Activated CD4-positive, alpha-beta T cell treated with anti-CD3 and anti-CD28 coated beads for 36 hours (primary cell): ENCODE results near the gene MAP10. TPM values are rescaled to one million over a fixed set of nuclear protein-coding genes. Genes with fewer than 3 reads are reported as not detected.
"Not testable (repeated sequence)": the region's sequence is repeated elsewhere in the genome, so short reads cannot be mapped to it uniquely, and the experiment has no call there.

Experiments
- ATAC-seq: fragments of 200-7000 bp; cut with Tn5 transposase; one replicate; pipeline ENCODE4 v1.10.0; 2021; ENCODE audit warnings: mild to moderate bottlenecking, moderate library complexity
- CTCF ChIA-PET: fragments of 350-600 bp; sonication (Branson Sonifier 250); formaldehyde crosslinking; loops from one replicate; lab custom pipeline; 2021; ENCODE audit warnings: antibody characterized with exemption; lab: Charles Lee
- POLR2A ChIA-PET: fragments of 350-600 bp; sonication (Branson Sonifier 250); formaldehyde crosslinking; loops from one replicate; lab custom pipeline; 2021; ENCODE audit warnings: antibody characterized with exemption, inconsistent platforms; lab: Charles Lee
- DNase-seq: peaks from one replicate; pipeline ENCODE4 v3.0.0-alpha.2; 2020
- H3K27ac Mint-ChIP-seq: one replicate; pipeline ENCODE4 v1.8.0; 2021; ENCODE audit warnings: mixed read lengths
- H3K27me3 Mint-ChIP-seq: one replicate; pipeline ENCODE4 v1.8.0; 2021; ENCODE audit warnings: mixed read lengths
- H3K36me3 Mint-ChIP-seq: one replicate; pipeline ENCODE4 v1.8.0; 2021; ENCODE audit warnings: low read depth, mixed read lengths
- H3K4me1 Mint-ChIP-seq: one replicate; pipeline ENCODE4 v1.8.0; 2021; ENCODE audit warnings: mixed read lengths
- H3K4me3 Mint-ChIP-seq: one replicate; pipeline ENCODE4 v1.8.0; 2021; ENCODE audit warnings: mild to moderate bottlenecking, moderate library complexity, mixed read lengths
- H3K9me3 Mint-ChIP-seq: one replicate; pipeline ENCODE4 v1.8.0; 2021; ENCODE audit warnings: low read depth, mixed read lengths
- intact Hi-C, 2 experiments: fragments of 100-400 bp; cut with DNase I in 1 of 2; cut with micrococcal nuclease in 1 of 2; formaldehyde crosslinking; loops; one replicate each; pipeline versions ENCODE4 v1.14.2 to v1.15.1; 2022 to 2024; cut with DNase I, micrococcal nuclease
- total RNA-seq, 2 experiments: library from RNA; stranded (reverse); gene quantifications; one replicate each; pipeline ENCODE4 v1.2.3, GENCODE V29; 2021

Gene MAP10
- total RNA-seq, 2 experiments from 2014 or later = 1.4 to 1.5 TPM

DNA sequence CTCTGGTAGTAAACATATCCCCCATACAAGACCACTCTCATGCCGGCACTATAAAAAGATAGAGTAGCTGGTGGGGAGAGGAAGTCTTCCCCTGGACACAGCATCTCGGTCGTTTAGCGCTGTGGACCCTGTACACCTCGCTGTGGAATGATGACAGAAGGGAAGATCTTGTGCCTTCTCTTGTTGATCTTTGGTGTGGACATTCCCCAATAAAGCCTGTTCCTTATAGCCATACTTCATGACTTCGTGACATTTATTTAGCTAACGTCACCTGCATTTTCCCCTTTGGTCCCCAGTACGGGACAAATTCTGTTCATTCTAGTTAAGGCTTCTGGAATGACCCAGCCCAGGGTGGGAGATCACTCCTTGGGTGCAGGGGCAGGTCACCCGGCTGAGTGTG, 24.9 kb upstream of the MAP10 start:
- Mint-ChIP-seq H3K27me3 (no peaks in the 10 kb centered on the region), H3K9me3 (no peaks in the 10 kb centered on the region), H3K4me1 (no peaks in the 10 kb centered on the region), H3K27ac (no peak overlapping the region), H3K4me3 (no peak overlapping the region), H3K36me3 (no peaks in the 10 kb centered on the region)
- CTCF ChIA-PET = interaction anchor here (0.9 kb wide), 1 partner anchor 913 kb away, joined by 3 read pairs; no protein-coding TSS in a partner anchor
- intact Hi-C loops = loop anchor here in 1 of 2 experiments (5.0 kb wide), 1 partner anchor 648 kb away; no protein-coding TSS in a partner anchor
- no peak for ATAC-seq
- POLR2A ChIA-PET = no interaction called here
- DNase-seq = no peak

GRCh38 chr1:232784794-232785193, 20.4 kb upstream of the MAP10 start:
- no peaks in the 10 kb centered on the region for H3K9me3 Mint-ChIP-seq
- H3K4me3 Mint-ChIP-seq = no peak overlapping the region
- peaks cover 7% of the 10 kb centered on the region for H3K4me1 Mint-ChIP-seq
- no peaks in the 10 kb centered on the region for H3K36me3 Mint-ChIP-seq
- no peak for ATAC-seq
- H3K27ac Mint-ChIP-seq = no peak overlapping the region
- no peaks in the 10 kb centered on the region for H3K27me3 Mint-ChIP-seq
- DNase-seq = no peak
- POLR2A ChIA-PET = interaction anchor here (0.7 kb wide), 1 partner anchor 41 kb away, joined by 6 read pairs; no protein-coding TSS in a partner anchor
- intact Hi-C loops = loop anchor here in 1 of 2 experiments (5.0 kb wide), 1 partner anchor 652 kb away; no protein-coding TSS in a partner anchor
- CTCF ChIA-PET = no interaction called here

DNA sequence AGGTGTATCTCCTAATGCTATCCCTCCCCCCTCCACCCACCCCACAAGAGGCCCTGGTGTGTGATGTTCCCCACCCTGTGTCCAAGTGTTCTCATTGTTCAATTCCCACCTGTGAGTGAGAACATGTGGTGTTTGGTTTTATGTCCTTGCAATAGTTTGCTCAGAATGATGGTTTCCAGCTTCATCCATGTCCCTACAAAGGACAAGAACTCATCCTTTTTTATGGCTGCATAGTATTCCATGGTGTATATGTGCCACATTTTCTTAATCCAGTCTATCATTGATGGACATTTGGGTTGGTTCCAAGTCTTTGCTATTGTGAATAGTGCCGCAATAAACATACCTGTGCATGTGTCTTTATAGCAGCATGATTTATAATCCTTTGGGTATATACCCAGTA, 19.6 kb upstream of the MAP10 start:
- H3K4me3 Mint-ChIP-seq, CTCF ChIA-PET, H3K36me3 Mint-ChIP-seq, DNase-seq, H3K27ac Mint-ChIP-seq, intact Hi-C loops, ATAC-seq, POLR2A ChIA-PET, H3K27me3 Mint-ChIP-seq, H3K9me3 Mint-ChIP-seq, H3K4me1 Mint-ChIP-seq: not testable (repeated sequence)

GRCh38 chr1:232786845-232787455, 18.3 kb upstream of the MAP10 start:
- no peak for DNase-seq
- intact Hi-C loops = no loop called here
- no peaks in the 10 kb centered on the region for H3K9me3 Mint-ChIP-seq

GRCh38 chr1:232788235-232788872, 16.9 kb upstream of the MAP10 start:
- Mint-ChIP-seq H3K27ac (no peak overlapping the region), H3K27me3 (no peaks in the 10 kb centered on the region), H3K36me3 (no peaks in the 10 kb centered on the region), H3K4me1 (peaks cover 14% of the 10 kb centered on the region), H3K9me3 (no peaks in the 10 kb centered on the region), H3K4me3 (no peak overlapping the region)
- intact Hi-C loops = no loop called here
- DNase-seq = no peak
- CTCF ChIA-PET = no interaction called here
- ATAC-seq = no peak
- POLR2A ChIA-PET = no interaction called here

More at GRCh38 chr1:232786845-232787455, 18.3 kb upstream of the MAP10 start:
- CTCF ChIA-PET = interaction anchor here (0.7 to 1.0 kb wide), 2 partner anchors 13 to 42 kb away, joined by 3 read pairs; no protein-coding TSS in a partner anchor
- POLR2A ChIA-PET = no interaction called here
- H3K4me1 Mint-ChIP-seq = peaks cover 7% of the 10 kb centered on the region
- no peak overlapping the region for H3K27ac Mint-ChIP-seq
- no peak for ATAC-seq
- no peak overlapping the region for H3K4me3 Mint-ChIP-seq
- no peaks in the 10 kb centered on the region for H3K27me3 Mint-ChIP-seq
- H3K36me3 Mint-ChIP-seq = no peaks in the 10 kb centered on the region

- H3K27ac Mint-ChIP-seq = no peak overlapping the region
- no peak for ATAC-seq
- H3K9me3 Mint-ChIP-seq = no peaks in the 10 kb centered on the region
- ChIA-PET CTCF (no interaction called here), POLR2A (no interaction called here)
- peaks cover 21% of the 10 kb centered on the region for H3K4me1 Mint-ChIP-seq
- intact Hi-C loops = loop anchor here in 1 of 2 experiments (5.0 kb wide), 1 partner anchor 152 kb away; no protein-coding TSS in a partner anchor
- no peak for DNase-seq
- no peak overlapping the region for H3K4me3 Mint-ChIP-seq
- H3K36me3 Mint-ChIP-seq = no peaks in the 10 kb centered on the region
- H3K27me3 Mint-ChIP-seq = no peaks in the 10 kb centered on the region
Observed at GRCh38 chr1:232789651-232790050, 15.6 kb upstream of the MAP10 start.

DNA sequence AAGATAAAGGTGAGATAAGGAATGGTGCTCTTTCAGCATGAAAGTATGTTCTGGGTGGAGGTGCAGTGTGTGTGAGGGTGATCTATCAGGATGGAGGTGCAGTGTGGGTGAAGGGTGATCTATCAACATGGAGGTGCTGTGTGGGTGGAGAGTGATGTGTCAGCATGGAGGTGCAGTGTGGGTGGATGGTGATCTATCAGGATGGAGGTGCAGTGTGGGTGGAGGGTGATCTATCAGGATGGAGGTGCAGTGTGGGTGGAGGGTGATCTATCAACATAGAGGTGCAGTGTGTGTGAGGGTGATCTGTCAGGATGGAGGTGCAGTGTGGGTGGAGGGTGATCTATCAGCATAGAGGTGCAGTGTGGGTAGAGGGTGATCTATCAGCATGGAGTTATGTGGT, 12.3 kb upstream of the MAP10 start:
- DNase-seq (peak; percentile 26), ATAC-seq (no peak)
- Mint-ChIP-seq H3K27me3 (no peaks in the 10 kb centered on the region), H3K4me3 (no peak overlapping the region), H3K4me1 (peaks cover 14% of the 10 kb centered on the region), H3K36me3 (no peaks in the 10 kb centered on the region), H3K9me3 (no peaks in the 10 kb centered on the region), H3K27ac (peak overlapping the region; percentile 1)
- ChIA-PET CTCF (interaction anchor here (0.6 to 1.4 kb wide), 2 partner anchors 9 to 1300 kb away, joined by 3 read pairs; no protein-coding TSS in a partner anchor), POLR2A (no interaction called here)
- intact Hi-C loops = loop anchor here in 1 of 2 experiments (5.0 kb wide), 1 partner anchor 156 kb away; no protein-coding TSS in a partner anchor

- POLR2A ChIA-PET = no interaction called here
- H3K27ac Mint-ChIP-seq = no peak overlapping the region
- intact Hi-C loops = loop anchor here in 1 of 2 experiments (5.0 kb wide), 1 partner anchor 157 kb away; no protein-coding TSS in a partner anchor
- no peaks in the 10 kb centered on the region for H3K27me3 Mint-ChIP-seq
- H3K9me3 Mint-ChIP-seq = no peaks in the 10 kb centered on the region
- peaks cover 14% of the 10 kb centered on the region for H3K4me1 Mint-ChIP-seq
- H3K36me3 Mint-ChIP-seq = no peaks in the 10 kb centered on the region
- no peak overlapping the region for H3K4me3 Mint-ChIP-seq
- ATAC-seq = peak; percentile 84
- DNase-seq = peak; percentile 35
- CTCF ChIA-PET = interaction anchor here (0.9 to 1.4 kb wide), 5 partner anchors 8 to 212 kb away, joined by 3 to 4 read pairs (median 4); no protein-coding TSS in a partner anchor
Observed at GRCh38 chr1:232793944-232794343, 11.3 kb upstream of the MAP10 start.

DNA sequence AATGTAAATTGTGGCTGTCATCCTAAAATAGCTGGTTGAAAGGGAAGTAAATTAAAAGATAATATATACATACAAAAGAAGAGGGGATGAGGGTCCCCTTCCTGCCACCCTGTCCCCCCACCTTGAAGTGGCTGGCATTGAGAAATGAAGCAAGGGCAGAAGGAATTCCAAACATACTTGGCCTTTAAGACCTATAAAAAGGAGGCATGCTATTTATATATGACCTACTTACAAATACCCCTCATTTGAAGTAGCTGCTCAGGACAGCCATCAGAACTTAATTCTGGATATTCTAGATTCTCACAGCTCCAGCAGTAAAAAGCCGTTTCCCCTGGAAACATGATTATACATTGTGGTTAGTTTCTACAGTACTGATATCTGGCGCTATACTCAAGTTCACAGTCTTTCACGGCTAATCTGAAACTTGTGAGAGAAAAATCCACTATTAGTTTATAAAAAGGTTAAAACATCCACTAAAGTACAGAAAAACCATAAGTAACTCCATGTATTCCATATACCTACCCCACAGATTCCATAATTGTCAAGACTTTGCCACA, 9.6 kb upstream of the MAP10 start:
- Mint-ChIP-seq H3K4me3 (no peak overlapping the region), H3K9me3 (no peaks in the 10 kb centered on the region), H3K27ac (no peak overlapping the region), H3K27me3 (no peaks in the 10 kb centered on the region), H3K36me3 (no peaks in the 10 kb centered on the region), H3K4me1 (peaks cover 14% of the 10 kb centered on the region)
- DNase-seq (no peak), ATAC-seq (no peak)
- ChIA-PET CTCF (no interaction called here), POLR2A (no interaction called here)
- intact Hi-C loops = no loop called here

DNA sequence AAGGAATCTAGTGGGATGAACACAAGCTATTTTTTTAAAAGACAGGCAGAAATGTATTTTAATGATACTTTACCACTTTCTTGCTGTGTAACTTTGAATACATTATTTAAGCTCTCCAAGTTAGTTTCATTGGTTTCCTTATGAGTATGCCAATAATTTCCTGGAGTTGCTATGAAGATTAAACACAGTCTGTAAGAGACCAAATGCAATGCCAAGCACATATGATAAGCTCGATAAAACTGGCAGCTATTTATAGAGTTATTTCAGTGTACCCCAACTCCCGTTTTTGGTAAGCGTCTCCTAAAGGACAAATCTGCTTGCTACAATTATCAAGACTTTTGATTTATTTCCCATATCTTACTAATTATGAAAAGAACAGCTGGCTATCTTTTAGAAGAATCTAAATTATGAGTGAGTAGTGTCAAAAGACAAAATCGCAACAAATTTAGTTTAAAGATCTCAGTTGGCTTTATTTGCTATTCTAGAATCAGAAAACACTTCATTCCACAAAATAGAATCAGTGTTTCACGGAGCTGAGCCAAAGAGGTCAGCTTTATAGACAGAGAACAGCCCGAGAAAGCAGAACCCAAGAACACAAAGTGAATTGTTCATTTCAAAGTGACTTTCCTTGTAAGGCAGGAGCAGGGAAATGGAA, 7.2 kb upstream of the MAP10 start:
- peaks cover 11% of the 10 kb centered on the region for H3K4me1 Mint-ChIP-seq
- H3K27ac Mint-ChIP-seq = no peak overlapping the region
- H3K4me3 Mint-ChIP-seq = no peak overlapping the region
- DNase-seq (no peak), ATAC-seq (no peak)
- no peaks in the 10 kb centered on the region for H3K36me3 Mint-ChIP-seq
- intact Hi-C loops = no loop called here
- POLR2A ChIA-PET = interaction anchor here (0.8 kb wide), 1 partner anchor 101 kb away, joined by 3 read pairs; no protein-coding TSS in a partner anchor
- H3K27me3 Mint-ChIP-seq = peaks cover 3% of the 10 kb centered on the region
- H3K9me3 Mint-ChIP-seq = no peaks in the 10 kb centered on the region
- CTCF ChIA-PET = no interaction called here

- Mint-ChIP-seq H3K4me1 (peaks cover 2% of the 10 kb centered on the region), H3K9me3 (no peaks in the 10 kb centered on the region), H3K27me3 (peaks cover 3% of the 10 kb centered on the region), H3K4me3 (no peak overlapping the region), H3K36me3 (no peaks in the 10 kb centered on the region), H3K27ac (no peak overlapping the region)
- ATAC-seq (no peak), DNase-seq (no peak)
- ChIA-PET POLR2A (no interaction called here), CTCF (no interaction called here)
- intact Hi-C loops = no loop called here
Observed at GRCh38 chr1:232798920-232799319, 6.3 kb upstream of the MAP10 start.
